Muscle of leg (tissue), 11 donors: Measurements from ENCODE around the gene LSMEM2. TPM values are rescaled to one million over a fixed set of nuclear protein-coding genes. Genes with fewer than 3 reads are reported as not detected.
"Not testable (repeated sequence)": the region's sequence is repeated elsewhere in the genome, so short reads cannot be mapped to it uniquely, and the experiment has no call there.

ENCODE experiments used
- DNase-seq: peaks from one replicate; pipeline ENCODE4 v3.0.0; 2013
- H3K27ac ChIP-seq: one replicate; pipeline ENCODE4 v1.5.1; 2013; ENCODE audit warnings: mild to moderate bottlenecking, low read length, control low read depth
- H3K27me3 ChIP-seq: one replicate; pipeline ENCODE4 v1.6.1; 2013; ENCODE audit warnings: low read length; ENCODE audit not compliant: control insufficient read depth, insufficient read depth
- H3K36me3 ChIP-seq: one replicate; pipeline ENCODE4 v1.6.1; 2013; ENCODE audit warnings: low read length; ENCODE audit not compliant: control insufficient read depth, insufficient read depth
- H3K4me1 ChIP-seq: one replicate; pipeline ENCODE4 v1.6.1; 2013; ENCODE audit warnings: low read length; ENCODE audit not compliant: control insufficient read depth, insufficient read depth
- H3K4me3 ChIP-seq: one replicate; pipeline ENCODE4 v1.5.1; 2013; ENCODE audit warnings: low read length, control low read depth
- H3K9me3 ChIP-seq: replicated peaks from 2 replicates; pipeline ENCODE4 v1.6.1; 2013; ENCODE audit warnings: low read depth, low read length; ENCODE audit not compliant: control insufficient read depth
- WGBS: methylation state at CpG from one replicate; pipeline ENCODE4 v1.1.5; 2013; ENCODE audit warnings: missing lambda C conversion rate; ENCODE audit not compliant: insufficient coverage; 5-methylcytosine and 5-hydroxymethylcytosine counted together
- polyA plus RNA-seq, 8 donors: library from polyadenylated mRNA; unstranded; fragments of 120-200 nt; gene quantifications; one replicate each; pipeline versions ENCODE4 v1.2.1 to v1.2.3, GENCODE V29; 2013; ENCODE audit warnings: inconsistent platforms in 1 of 8, low replicate concordance in 1 of 8; ENCODE audit not compliant: insufficient read length in 8 of 8, insufficient read depth in 1 of 8
- total RNA-seq: library from RNA; stranded (reverse); fragments of 120-200 nt; gene quantifications from one replicate; pipeline ENCODE4 v1.2.4, GENCODE V29; 2013

LSMEM2 gene
- total and polyA plus RNA-seq, 9 donors: 11.1 to 33.1 (median 26.7) TPM

DNA sequence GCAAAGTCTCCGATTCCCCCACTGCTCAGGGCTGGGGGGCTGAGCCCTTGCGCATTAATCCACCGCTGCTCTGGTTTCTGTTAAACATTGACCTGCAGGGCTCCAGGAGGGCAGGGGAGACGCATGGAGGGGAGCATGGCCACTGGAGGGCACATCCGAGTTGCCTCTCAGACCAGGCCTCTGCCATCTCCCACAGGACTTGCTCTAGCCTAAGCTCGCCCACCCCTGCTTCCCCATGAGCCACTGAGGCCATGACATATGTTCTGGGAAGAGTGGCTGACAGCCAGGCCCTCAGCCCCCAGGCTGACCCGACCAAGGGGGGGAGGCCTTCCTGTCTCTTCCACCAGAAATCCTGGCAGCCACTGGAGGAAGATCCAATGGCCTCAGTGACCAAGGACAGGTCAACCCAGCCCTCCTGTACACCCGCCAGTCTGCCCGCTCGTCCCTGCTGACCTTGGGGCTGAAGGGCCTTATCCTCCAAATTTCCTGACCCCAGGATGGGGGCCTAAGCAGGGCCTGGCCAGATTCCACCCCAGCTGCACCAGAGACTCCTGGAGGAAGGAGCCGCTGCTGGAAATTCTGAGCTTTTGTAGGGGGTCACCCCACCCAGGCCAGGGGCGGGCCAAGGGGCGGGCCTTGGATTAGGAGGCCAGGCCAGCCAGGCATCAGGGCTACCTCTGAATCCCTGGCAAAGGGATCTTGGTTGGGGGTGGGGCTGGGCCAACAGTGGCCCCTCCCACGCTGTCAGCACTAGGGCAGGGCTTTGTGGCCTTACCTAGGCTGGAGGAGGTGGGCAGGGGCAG lies 24.3 kb downstream of the LSMEM2 start, which contains the start of gene HYAL1:
Gene HYAL1, minus strand, starts transcription at position 562 of the 803 bp plus-strand sequence. CDS start 618 bp downstream, outside the sequence.
- 36% methylated on average over 8 of the region's 14 CpGs for WGBS
- DNase-seq: peak; percentile 83
- Histone ChIP-seq H3K27me3 (no peaks in the 10 kb centered on the region), H3K4me3 (no peak within 1 kb of the TSS), H3K4me1 (peaks cover 42% of the 10 kb centered on the region), H3K36me3 (no peaks in the 10 kb centered on the region), H3K9me3 (peaks cover 5% of the 10 kb centered on the region), H3K27ac (peak within 1 kb of the TSS; percentile 65)

DNA sequence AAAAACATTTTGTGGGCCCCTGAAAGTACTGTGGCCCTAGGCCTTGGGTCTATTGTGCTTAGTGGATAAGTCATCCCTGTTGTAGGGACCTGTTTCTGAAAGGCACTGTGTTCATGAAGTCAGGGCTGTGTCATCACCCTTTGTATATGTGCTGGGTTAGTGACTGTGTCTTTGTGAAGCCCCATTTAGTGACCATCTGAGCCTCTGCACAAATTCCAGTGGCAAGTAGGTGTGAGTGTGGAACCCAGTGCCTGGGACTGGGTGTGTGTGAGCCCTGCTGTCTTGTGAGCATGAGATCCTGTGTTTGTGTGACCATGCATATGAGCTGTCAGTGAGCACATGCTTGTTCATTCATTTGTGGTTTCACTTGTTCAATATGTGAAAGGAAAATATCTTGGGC lies 25.7 kb downstream of the LSMEM2 start:
- H3K27ac ChIP-seq: no peak overlapping the region

DNA sequence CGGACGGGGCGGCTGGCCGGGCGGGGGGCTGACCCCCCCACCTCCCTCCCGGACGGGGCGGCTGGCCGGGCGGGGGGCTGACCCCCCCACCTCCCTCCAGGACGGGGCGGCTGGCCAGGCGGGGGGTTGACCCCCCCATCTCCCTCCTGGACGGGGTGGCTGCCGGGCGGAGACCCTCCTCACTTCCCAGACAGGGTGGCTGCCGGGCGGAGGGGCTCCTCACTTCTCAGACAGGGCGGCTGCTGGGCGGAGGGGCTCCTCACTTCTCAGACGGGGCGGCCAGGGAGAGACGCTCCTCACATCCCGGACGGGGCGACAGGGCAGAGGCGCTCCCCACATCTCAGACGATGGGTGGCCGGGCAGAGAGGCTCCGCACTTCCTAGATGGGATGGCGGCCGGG lies 33.2 kb downstream of the LSMEM2 start:
- H3K27ac ChIP-seq, DNase-seq, H3K27me3 ChIP-seq, H3K4me1 ChIP-seq, H3K4me3 ChIP-seq, H3K9me3 ChIP-seq: not testable (repeated sequence)
- H3K36me3 ChIP-seq: peaks cover 25% of the 10 kb centered on the region
- no CpG with 5 or more reads among the region's 32 CpGs for WGBS

More for the DNA sequence above, 25.7 kb downstream of the LSMEM2 start:
- H3K4me3 ChIP-seq: no peak overlapping the region
- peaks cover 3% of the 10 kb centered on the region for H3K36me3 ChIP-seq
- DNase-seq: peak; percentile 7
- H3K4me1 ChIP-seq: peaks cover 33% of the 10 kb centered on the region
- no peaks in the 10 kb centered on the region for H3K27me3 ChIP-seq
- peaks cover 5% of the 10 kb centered on the region for H3K9me3 ChIP-seq

DNA sequence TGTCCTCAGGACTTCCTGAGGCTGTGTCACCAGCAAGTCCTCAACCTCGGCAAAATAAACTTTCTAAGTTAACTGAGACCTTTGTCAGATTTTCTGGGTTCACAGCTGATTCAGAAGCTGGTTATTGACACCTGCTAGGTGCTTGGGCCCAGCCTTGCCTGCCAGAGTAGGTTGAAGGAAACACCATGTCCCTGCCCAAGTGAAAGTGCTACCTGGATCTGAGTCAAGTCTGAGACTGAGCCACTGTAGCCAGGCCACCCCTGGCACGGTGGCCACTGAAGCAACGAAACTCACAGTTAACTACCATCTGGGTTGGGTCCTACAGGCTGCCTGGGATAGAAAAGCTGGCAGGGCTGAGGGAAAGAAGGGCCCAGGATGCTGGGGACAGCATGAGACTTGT lies 35.5 kb downstream of the LSMEM2 start:
- no peak overlapping the region for H3K4me3 ChIP-seq
- H3K4me1 ChIP-seq: peaks cover 22% of the 10 kb centered on the region
- DNase-seq: no peak
- no peaks in the 10 kb centered on the region for H3K9me3 ChIP-seq
- no peaks in the 10 kb centered on the region for H3K27me3 ChIP-seq
- H3K27ac ChIP-seq: no peak overlapping the region
- H3K36me3 ChIP-seq: peaks cover 48% of the 10 kb centered on the region
- 83% methylated on average over 3 of the region's 3 CpGs for WGBS

DNA sequence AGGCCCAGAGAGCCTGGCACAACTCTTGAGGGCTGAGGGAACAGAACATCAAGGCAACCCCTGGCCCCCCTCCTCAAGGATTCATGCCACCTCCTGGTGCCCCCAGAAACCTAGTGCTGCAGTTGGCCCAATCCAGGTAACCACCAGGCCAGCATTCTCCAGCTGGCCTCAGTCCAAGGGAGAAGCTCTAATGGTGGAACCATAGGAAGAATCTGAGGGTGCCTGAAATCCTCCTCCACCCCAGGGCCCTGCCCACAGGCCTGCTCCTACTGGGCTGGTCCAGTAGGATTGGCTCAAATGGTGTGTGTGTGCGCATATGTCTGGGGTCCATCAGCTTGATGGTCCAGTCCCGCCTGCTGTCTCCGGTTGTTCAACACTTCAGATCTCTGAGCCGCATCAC lies 35.9 kb downstream of the LSMEM2 start:
- Histone ChIP-seq H3K27ac (no peak overlapping the region), H3K4me1 (peaks cover 26% of the 10 kb centered on the region)
- 100% methylated on average over 2 of the region's 4 CpGs for WGBS

DNA sequence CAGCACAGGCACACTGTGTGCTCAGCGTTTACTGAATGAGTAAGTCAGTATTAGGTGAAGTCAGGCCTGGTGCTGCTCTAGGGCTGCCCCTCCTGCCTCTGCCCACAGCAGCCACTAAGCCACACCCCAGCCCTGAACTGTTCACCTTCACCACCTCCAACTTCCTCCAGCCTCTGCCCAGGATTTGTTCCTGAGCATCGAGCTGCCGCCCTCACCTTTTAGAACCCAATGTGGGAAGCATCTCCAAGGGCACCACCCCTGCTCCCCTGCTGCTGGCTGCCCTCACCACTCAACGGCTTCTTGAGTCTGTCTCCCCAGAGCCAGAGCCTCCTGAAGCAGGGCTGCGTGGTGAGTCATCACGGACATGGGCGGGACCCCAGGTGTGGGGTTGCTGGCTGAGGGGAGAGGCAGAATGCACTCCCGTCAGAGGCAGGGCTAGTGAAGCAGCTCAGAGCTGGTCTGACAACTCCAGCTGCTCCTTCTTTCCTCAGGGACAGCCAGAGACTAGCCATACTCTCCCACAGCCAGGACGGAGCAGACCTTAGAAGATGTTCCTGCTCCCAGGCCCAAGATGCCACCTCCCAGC lies 37.9 kb downstream of the LSMEM2 start:
- Histone ChIP-seq H3K9me3 (no peaks in the 10 kb centered on the region), H3K27ac (no peak overlapping the region), H3K4me3 (no peak overlapping the region), H3K36me3 (peaks cover 52% of the 10 kb centered on the region), H3K27me3 (no peaks in the 10 kb centered on the region), H3K4me1 (peaks cover 37% of the 10 kb centered on the region)
- no peak for DNase-seq
- WGBS: 63% methylated on average over 7 of the region's 9 CpGs

More for the DNA sequence above, 35.9 kb downstream of the LSMEM2 start:
- Histone ChIP-seq H3K4me3 (no peak overlapping the region), H3K9me3 (no peaks in the 10 kb centered on the region), H3K36me3 (peaks cover 50% of the 10 kb centered on the region), H3K27me3 (no peaks in the 10 kb centered on the region)
- DNase-seq: no peak

DNA sequence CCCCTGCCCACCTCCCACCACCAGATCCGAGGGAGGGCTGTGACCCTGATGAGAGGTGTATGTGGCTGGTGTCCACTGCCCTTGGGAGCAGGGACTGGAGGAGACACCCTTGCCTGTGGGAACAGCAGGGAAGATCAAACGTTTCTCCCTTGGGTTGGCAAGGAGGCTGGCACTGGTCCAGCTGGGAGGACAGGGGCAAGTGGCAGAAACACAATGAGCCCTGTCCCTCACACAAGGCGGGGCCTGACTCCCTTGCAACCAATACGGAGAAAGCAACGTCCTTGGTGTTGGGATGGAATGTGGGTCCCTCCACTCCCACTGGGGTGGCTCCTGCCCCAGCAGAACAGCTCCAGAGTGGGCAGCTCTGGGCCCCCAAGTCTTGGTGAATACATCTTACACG lies 38.4 kb downstream of the LSMEM2 start:
- Histone ChIP-seq H3K4me3 (no peak overlapping the region), H3K9me3 (no peaks in the 10 kb centered on the region), H3K36me3 (peaks cover 52% of the 10 kb centered on the region), H3K4me1 (peaks cover 43% of the 10 kb centered on the region), H3K27ac (no peak overlapping the region), H3K27me3 (no peaks in the 10 kb centered on the region)
- 53% methylated on average over 2 of the region's 6 CpGs for WGBS
- no peak for DNase-seq

DNA sequence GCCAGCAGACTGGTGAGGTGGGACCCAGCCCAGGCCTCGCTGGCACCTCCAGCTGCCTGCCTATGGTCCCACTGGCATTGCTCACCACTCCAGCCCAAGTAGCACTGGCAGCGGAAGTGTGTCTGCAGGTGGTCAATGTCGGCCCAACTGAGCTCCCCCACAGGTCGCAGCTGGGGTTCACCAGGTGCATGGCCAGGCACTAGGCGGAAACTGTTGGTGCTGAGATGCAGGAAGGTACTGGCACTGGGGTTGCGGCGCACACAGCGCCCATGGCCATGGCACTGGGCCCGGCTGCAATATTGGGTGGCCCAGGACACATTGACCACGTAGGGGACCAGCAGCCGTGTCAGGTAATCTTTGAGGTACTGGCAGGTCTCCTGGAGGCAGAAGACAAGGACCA lies 39.3 kb downstream of the LSMEM2 start:
- Histone ChIP-seq H3K36me3 (peaks cover 52% of the 10 kb centered on the region), H3K4me1 (peaks cover 51% of the 10 kb centered on the region), H3K27ac (no peak overlapping the region), H3K9me3 (no peaks in the 10 kb centered on the region), H3K4me3 (no peak overlapping the region), H3K27me3 (no peaks in the 10 kb centered on the region)
- WGBS: 90% methylated on average over 9 of the region's 11 CpGs
- DNase-seq: no peak

DNA sequence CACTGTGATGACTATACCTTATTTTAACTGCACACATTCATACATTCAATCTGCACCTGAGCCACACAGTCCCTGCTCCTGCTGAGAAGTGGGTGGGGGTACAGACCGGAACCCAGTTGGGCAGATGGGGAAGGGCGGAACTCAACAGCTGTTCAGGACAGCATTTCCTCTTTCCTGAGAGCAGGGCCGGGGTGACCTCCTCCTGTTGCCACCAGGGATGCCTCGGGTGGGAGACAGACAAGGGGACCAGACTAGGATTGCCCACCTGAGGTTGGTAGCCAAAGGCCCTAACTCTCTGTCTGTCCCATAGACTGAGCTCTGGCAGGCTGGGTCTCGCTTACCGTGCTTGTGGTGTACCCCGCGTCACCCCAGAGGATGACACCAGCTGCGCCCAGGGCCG lies 39.7 kb downstream of the LSMEM2 start:
- 76% methylated on average over 10 of the region's 10 CpGs for WGBS
- Histone ChIP-seq H3K27ac (no peak overlapping the region), H3K27me3 (no peaks in the 10 kb centered on the region), H3K9me3 (no peaks in the 10 kb centered on the region), H3K4me3 (no peak overlapping the region), H3K4me1 (peaks cover 55% of the 10 kb centered on the region), H3K36me3 (peaks cover 52% of the 10 kb centered on the region)
- no peak for DNase-seq

DNA sequence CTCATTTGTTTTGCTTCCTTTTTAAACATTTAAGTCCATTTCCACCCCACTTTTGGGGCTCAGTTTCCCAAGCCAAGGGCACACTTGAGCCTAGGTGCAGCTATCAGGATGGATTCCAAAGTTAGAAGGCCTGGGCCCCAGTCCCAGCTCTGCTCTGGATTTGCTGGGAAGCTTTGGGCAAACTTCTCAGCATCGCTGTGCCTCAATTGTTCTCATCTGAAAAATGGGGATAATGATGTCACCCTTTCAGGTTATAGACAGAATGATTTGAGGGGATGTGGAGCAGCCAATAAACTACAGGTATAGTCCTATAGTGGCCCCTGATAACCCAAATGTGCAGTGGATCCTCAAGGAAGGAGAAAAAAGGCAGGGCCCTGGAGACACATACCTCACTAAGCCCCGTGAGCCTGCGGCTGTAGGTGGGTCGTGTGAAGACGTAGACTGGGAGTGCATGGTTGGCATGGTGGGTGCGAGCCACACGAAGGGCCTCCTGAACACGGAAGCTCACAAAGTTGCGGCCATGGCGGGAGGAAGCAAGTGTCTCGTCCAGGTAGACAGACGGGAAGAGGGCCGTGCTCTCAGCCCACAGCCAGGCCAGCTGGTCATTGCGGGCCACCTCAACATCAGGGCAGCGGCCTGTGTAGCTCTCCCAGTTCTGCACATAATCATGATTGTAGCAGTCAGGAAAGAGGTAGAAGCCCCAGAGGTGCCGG lies 40.5 kb downstream of the LSMEM2 start:
- Histone ChIP-seq H3K9me3 (no peaks in the 10 kb centered on the region), H3K4me1 (peaks cover 62% of the 10 kb centered on the region), H3K4me3 (peak overlapping the region; percentile 0), H3K27ac (no peak overlapping the region), H3K27me3 (no peaks in the 10 kb centered on the region), H3K36me3 (peaks cover 51% of the 10 kb centered on the region)
- DNase-seq: peak; percentile 10
- WGBS: 91% methylated on average over 11 of the region's 16 CpGs
